Dedifferentiated amniotic fluid mesenchymal stem cell (primary cell): ENCODE data around the gene SLC5A12.

ENCODE experiments used
- DNase-seq: peaks from one replicate; pipeline ENCODE4 v3.0.0-alpha.2; 2016; ENCODE audit errors: extremely low spot score

SLC5A12 gene, protein sequence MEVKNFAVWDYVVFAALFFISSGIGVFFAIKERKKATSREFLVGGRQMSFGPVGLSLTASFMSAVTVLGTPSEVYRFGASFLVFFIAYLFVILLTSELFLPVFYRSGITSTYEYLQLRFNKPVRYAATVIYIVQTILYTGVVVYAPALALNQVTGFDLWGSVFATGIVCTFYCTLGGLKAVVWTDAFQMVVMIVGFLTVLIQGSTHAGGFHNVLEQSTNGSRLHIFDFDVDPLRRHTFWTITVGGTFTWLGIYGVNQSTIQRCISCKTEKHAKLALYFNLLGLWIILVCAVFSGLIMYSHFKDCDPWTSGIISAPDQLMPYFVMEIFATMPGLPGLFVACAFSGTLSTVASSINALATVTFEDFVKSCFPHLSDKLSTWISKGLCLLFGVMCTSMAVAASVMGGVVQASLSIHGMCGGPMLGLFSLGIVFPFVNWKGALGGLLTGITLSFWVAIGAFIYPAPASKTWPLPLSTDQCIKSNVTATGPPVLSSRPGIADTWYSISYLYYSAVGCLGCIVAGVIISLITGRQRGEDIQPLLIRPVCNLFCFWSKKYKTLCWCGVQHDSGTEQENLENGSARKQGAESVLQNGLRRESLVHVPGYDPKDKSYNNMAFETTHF

GRCh38 chr11:26721948-26722475 lies at the start of gene SLC5A12:
Gene SLC5A12, minus strand, starts transcription at chr11:26722060. Its CDS starts 346 bp downstream, at chr11:26721714.
- DNase-seq: no peak

GRCh38 chr11:26769027-26769426 lies 47.2 kb upstream of the SLC5A12 start:
- DNase-seq: no peak

GRCh38 chr11:26767060-26767459 lies 45.2 kb upstream of the SLC5A12 start:
- no peak for DNase-seq

DNA sequence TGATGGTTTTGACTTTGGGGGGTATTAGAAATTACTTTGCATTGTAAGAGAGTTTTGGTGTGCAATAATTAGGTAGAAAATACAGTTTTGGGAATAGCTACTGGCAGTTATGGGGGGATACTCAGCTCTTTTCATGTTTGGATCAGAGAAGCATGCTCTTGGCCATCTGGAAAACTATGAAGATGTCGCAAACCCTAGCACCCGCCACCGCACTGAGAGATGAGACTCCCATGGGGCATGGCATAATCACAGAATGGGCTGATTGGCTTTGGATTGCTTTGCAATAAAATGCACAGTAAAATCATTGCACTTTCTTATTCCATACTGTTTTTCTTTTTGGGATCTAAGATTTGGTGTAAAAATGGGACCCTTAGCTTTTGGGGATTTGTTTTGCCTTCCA lies 43.5 kb upstream of the SLC5A12 start:
- no peak for DNase-seq

- DNase-seq: no peak
Observed at GRCh38 chr11:26764825-26765224, 43.0 kb upstream of the SLC5A12 start.

GRCh38 chr11:26764315-26764714 lies 42.5 kb upstream of the SLC5A12 start:
- no peak for DNase-seq

GRCh38 chr11:26762089-26762488 lies 40.2 kb upstream of the SLC5A12 start:
- DNase-seq: no peak

GRCh38 chr11:26761361-26761809 lies 39.5 kb upstream of the SLC5A12 start:
- DNase-seq: no peak

- no peak for DNase-seq
Observed at GRCh38 chr11:26757995-26758394, 36.1 kb upstream of the SLC5A12 start.

- DNase-seq: no peak
Observed at GRCh38 chr11:26755762-26756161, 33.9 kb upstream of the SLC5A12 start.

GRCh38 chr11:26753723-26754504 lies 32.1 kb upstream of the SLC5A12 start:
- DNase-seq: peak; percentile 77

GRCh38 chr11:26749927-26750326 lies 28.1 kb upstream of the SLC5A12 start:
- DNase-seq: no peak

GRCh38 chr11:26743622-26744021 lies 21.8 kb upstream of the SLC5A12 start:
- no peak for DNase-seq

GRCh38 chr11:26742966-26743365 lies 21.1 kb upstream of the SLC5A12 start:
- no peak for DNase-seq

DNA sequence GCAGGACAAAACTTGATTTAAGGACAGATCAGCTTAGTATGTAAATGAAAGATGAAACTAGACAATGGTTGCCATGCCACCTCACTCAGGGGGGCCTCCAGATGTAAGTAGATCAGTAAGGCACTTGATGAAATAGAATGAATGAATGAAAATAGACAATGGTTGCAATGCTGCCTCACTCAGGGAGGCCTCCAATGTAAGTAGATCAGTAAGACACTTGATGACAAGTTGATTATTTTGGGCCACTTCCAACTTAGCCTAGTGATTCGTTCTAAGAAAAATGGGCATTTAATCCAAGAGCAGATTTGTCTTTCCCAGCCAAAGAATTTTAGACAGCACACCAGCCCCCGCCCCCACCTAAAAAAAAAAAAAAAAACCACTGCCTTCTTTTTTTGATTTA lies 19.2 kb upstream of the SLC5A12 start:
- peak; percentile 89 for DNase-seq

GRCh38 chr11:26739366-26740073 lies 17.7 kb upstream of the SLC5A12 start:
- DNase-seq: no peak

- no peak for DNase-seq
Observed at GRCh38 chr11:26734691-26735090, 12.8 kb upstream of the SLC5A12 start.

GRCh38 chr11:26731084-26731456 lies 9.2 kb upstream of the SLC5A12 start:
- no peak for DNase-seq

- DNase-seq: peak; percentile 58
Observed at GRCh38 chr11:26730414-26731083, 8.7 kb upstream of the SLC5A12 start.

- DNase-seq: no peak
Observed at GRCh38 chr11:26729284-26729683, 7.4 kb upstream of the SLC5A12 start.

- no peak for DNase-seq
Observed at GRCh38 chr11:26726960-26727359, 5.1 kb upstream of the SLC5A12 start.
